ENCODE measurements around the gene CRIM1.

GRCh38 chr2:36499128-36499820, 143.7 kb downstream of the CRIM1 start:
- TF ChIP-seq CTCF (IDR thresholded peaks at IDR 0.05) (no peak), POLR2A (IDR thresholded peaks at IDR 0.05) (no peak)
